GM21717 (cell line): ENCODE measurements around the gene ACSF2.

Experiments
- ATAC-seq: cut with Tn5 transposase; IDR thresholded peaks from one replicate; pipeline ENCODE4 v1.9.1; 2021; ENCODE audit warnings: mild to moderate bottlenecking, moderate library complexity; ENCODE audit not compliant: unreplicated experiment

ACSF2 gene

DNA sequence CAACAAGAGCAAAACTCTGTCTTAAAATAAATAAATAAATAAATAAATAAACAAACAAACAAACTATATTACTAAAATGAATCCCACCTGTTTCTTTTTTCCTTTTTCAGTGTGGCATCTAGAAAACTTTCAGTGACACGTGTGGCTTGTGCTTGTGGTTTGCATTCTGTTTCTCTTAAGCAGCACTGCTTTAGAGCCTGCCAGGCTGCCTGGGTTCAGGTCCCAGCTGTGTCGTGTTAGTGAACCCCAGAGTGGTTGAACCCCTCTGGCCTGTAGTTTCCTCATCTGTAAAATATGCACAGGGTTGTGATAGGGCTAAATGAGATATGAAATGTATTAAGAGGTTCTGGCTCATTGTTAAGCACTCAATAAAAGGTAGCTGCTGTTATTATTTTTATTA is 94.5 kb downstream of the ACSF2 start:
- no peak for ATAC-seq

GRCh38 chr17:50521514-50521913 is 95.5 kb downstream of the ACSF2 start:
- no peak for ATAC-seq

DNA sequence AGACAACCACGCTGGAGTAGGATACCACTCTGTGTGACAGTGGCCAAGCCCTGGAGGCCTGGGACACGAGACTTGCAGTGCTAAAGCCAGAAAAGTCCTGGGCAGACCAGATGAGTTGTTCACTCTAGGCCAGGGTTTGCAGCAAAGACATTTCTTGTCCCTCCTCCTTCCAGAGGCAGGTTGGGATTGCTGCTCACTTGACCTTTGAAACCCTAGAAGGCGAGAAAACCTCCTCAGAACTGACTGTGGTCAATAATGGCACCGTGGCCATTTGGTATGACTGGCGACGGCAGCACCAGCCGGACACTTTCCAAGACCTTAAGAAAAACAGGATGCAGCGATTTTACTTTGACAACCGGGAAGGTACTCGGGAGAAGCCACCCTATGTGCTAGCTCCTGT is 96.7 kb downstream of the ACSF2 start:
- ATAC-seq = no peak

GRCh38 chr17:50523208-50523607 is 97.2 kb downstream of the ACSF2 start:
- ATAC-seq = no peak
